HCT116 (cell line): ENCODE data around the gene FAM222B. TPM values are rescaled to one million over a fixed set of nuclear protein-coding genes. Genes with fewer than 3 reads are reported as not detected.

Source experiments
- ATAC-seq: fragments of 200-7000 bp; cut with Tn5 transposase; 2 replicates; pipeline ENCODE4 v1.9.1; 2020; ENCODE audit warnings: mild to moderate bottlenecking, moderate library complexity
- BruUV-seq: library from RNA; stranded (reverse); fragments of 400-500 nt; replicated peaks from 2 replicates; lab custom pipeline; 2021; lab: Mats Ljungman, UMichigan
- CTCF ChIA-PET: fragments of 300-600 bp; sonication (Branson Sonifier 250); formaldehyde crosslinking; loops from one replicate; lab custom pipeline; 2021; ENCODE audit warnings: antibody characterized with exemption; lab: Charles Lee
- POLR2A ChIA-PET: fragments of 300-600, 350-600 bp; sonication (Branson Sonifier 250); formaldehyde crosslinking; loops from one replicate; lab custom pipeline; 2021; ENCODE audit warnings: antibody characterized with exemption; lab: Charles Lee
- RAD21 ChIA-PET, 2 experiments: fragments of 300-600 bp; sonication (Branson Sonifier 250); formaldehyde crosslinking; loops; one replicate each; lab custom pipeline; 2023; ENCODE audit warnings: low total read pairs in 2 of 2; ENCODE audit not compliant: uncharacterized antibody in 2 of 2, unreplicated experiment in 2 of 2, low non-redundant PET in 1 of 2; lab: Charles Lee
- DNase-seq: peaks from one replicate; pipeline ENCODE4 v3.0.0-alpha.2; 2010; ENCODE audit warnings: low read depth, low spot score
- H2AFZ ChIP-seq: fragments of 200-600 bp; shearing (Covaris generic), sonication (generic); 2 replicates; pipeline ENCODE4 v1.6.1; 2017; ENCODE audit warnings: low read depth, mixed run types, mixed read lengths, antibody characterized with exemption, low read length; ENCODE audit not compliant: poor library complexity, severe bottlenecking
- H3K27ac ChIP-seq: 2 replicates; pipeline ENCODE4 v1.5.1; 2012; ENCODE audit warnings: low read depth, low read length
- H3K27me3 ChIP-seq: fragments of 200-600 bp; sonication (generic); 2 replicates; pipeline ENCODE4 v1.6.1; 2016; ENCODE audit warnings: mixed run types, low read length, mixed read lengths; ENCODE audit not compliant: insufficient read depth
- H3K36me3 ChIP-seq, 2 experiments: fragments of 200-500 bp in 1 of 2; fragments of 200-600 bp in 1 of 2; sonication (Bioruptor generic) in 1 of 2; sonication (generic) in 1 of 2; 2 replicates each; pipeline versions ENCODE4 v1.5.1 to v1.6.1; 2014 to 2016; ENCODE audit warnings: low read length in 2 of 2, inconsistent platforms in 1 of 2, mixed read lengths in 1 of 2, mixed run types in 1 of 2; ENCODE audit not compliant: insufficient read depth in 2 of 2, control insufficient read depth in 1 of 2
- H3K4me1 ChIP-seq, 2 experiments: fragments of 200-600 bp in 1 of 2; sonication (generic) in 1 of 2; 2 replicates each; pipeline versions ENCODE4 v1.5.1 to v1.6.1; 2012 to 2017; ENCODE audit warnings: low read length in 2 of 2, inconsistent platforms in 1 of 2, mild to moderate bottlenecking in 1 of 2, mixed read lengths in 1 of 2, mixed run types in 1 of 2, moderate library complexity in 1 of 2; ENCODE audit not compliant: insufficient read depth in 2 of 2, control insufficient read depth in 1 of 2
- H3K4me2 ChIP-seq: fragments of 200-600 bp; sonication (generic); 2 replicates; pipeline ENCODE4 v1.6.1; 2017; ENCODE audit warnings: mixed run types, low read length, mixed read lengths
- H3K4me3 ChIP-seq, 2 experiments: fragments of 200-600 bp in 1 of 2; sonication (generic) in 1 of 2; replicated peaks in 1 of 2; 2 replicates each; pipeline ENCODE4 v1.5.1; 2011 to 2016; ENCODE audit warnings: low read length in 2 of 2, control low read depth in 1 of 2, low read depth in 1 of 2, mild to moderate bottlenecking in 1 of 2, mixed read lengths in 1 of 2, mixed run types in 1 of 2
- H3K79me2 ChIP-seq: fragments of 200-600 bp; sonication (generic); 2 replicates; pipeline ENCODE4 v1.6.1; 2017; ENCODE audit warnings: mild to moderate bottlenecking, mixed run types, low read length, moderate library complexity, mixed read lengths; ENCODE audit not compliant: insufficient read depth
- H3K9ac ChIP-seq: fragments of 200-600 bp; sonication (generic); 2 replicates; pipeline ENCODE4 v1.6.1; 2016; ENCODE audit warnings: low read length, mixed read lengths
- H3K9me2 ChIP-seq: fragments of 200-600 bp; sonication (generic), shearing (Covaris generic); 2 replicates; pipeline ENCODE4 v1.6.1; 2017; ENCODE audit warnings: mixed run types, mild to moderate bottlenecking, moderate library complexity; ENCODE audit not compliant: insufficient read depth
- H3K9me3 ChIP-seq, 2 experiments: fragments of 200-500 bp in 1 of 2; fragments of 200-600 bp in 1 of 2; sonication (Bioruptor generic) in 1 of 2; sonication (generic) in 1 of 2; 2 replicates each; pipeline ENCODE4 v1.6.1; 2014 to 2017; ENCODE audit warnings: low read length in 2 of 2, mixed read lengths in 2 of 2, inconsistent platforms in 1 of 2, low read depth in 1 of 2, mild to moderate bottlenecking in 1 of 2, mixed run types in 1 of 2, moderate library complexity in 1 of 2; ENCODE audit not compliant: control insufficient read depth in 1 of 2, insufficient read depth in 1 of 2
- H4K20me1 ChIP-seq: fragments of 200-600 bp; sonication (generic), shearing (Covaris generic); 2 replicates; pipeline ENCODE4 v1.6.1; 2017; ENCODE audit warnings: mixed run types, mild to moderate bottlenecking, moderate library complexity; ENCODE audit not compliant: insufficient read depth
- EGR1 ChIP-seq: IDR thresholded peaks from 2 replicates; pipeline ENCODE4 v1.6.1; 2012; ENCODE audit warnings: low read depth
- EZH2 ChIP-seq: fragments of 200-600 bp; sonication (generic); IDR thresholded peaks from 2 replicates; pipeline ENCODE4 v1.6.1; 2017; ENCODE audit warnings: antibody characterized with exemption, mixed run types
- JUND ChIP-seq: IDR thresholded peaks from 2 replicates; pipeline ENCODE4 v1.6.1; 2012
- POLR2A ChIP-seq: IDR thresholded peaks from 2 replicates; pipeline ENCODE4 v1.7.0; 2011; ENCODE audit warnings: borderline replicate concordance; ENCODE audit not compliant: insufficient read depth, insufficient read length; ENCODE audit errors: extremely low read depth
- POLR2AphosphoS5 ChIP-seq: IDR thresholded peaks from 2 replicates; pipeline ENCODE4 v1.6.1; 2011; ENCODE audit warnings: mild to moderate bottlenecking, low read depth, low read length, moderate library complexity
- SP1 ChIP-seq: IDR thresholded peaks from 2 replicates; pipeline ENCODE4 v1.6.1; 2012; ENCODE audit warnings: low read depth
- TCF7L2 ChIP-seq: IDR thresholded peaks from 2 replicates; pipeline ENCODE4 v1.7.0; 2011; ENCODE audit warnings: borderline replicate concordance, inconsistent platforms; ENCODE audit not compliant: insufficient read depth, insufficient read length; ENCODE audit errors: extremely low read depth
- ZFX ChIP-seq: fragments of 450-650 bp; IDR thresholded peaks from 2 replicates; pipeline ENCODE4 v1.6.1; 2017
- intact Hi-C: fragments of 100-400 bp; cut with micrococcal nuclease; formaldehyde crosslinking; loops from 2 replicates; pipeline ENCODE4 v1.10.0; 2022
- total RNA-seq: library from RNA; stranded (reverse); gene quantifications from one replicate; pipeline ENCODE4 v1.2.1, GENCODE V29; 2021; ENCODE audit not compliant: unreplicated experiment
- TF ChIP-seq, protein P1 (sequence below): IDR thresholded peaks from 2 replicates; pipeline ENCODE4 v1.6.1; 2012
- TF ChIP-seq, protein P2 (sequence below): IDR thresholded peaks from 2 replicates; pipeline ENCODE4 v1.6.1; 2012

FAM222B gene
- total RNA-seq, 1 experiment from 2014 or later, result 22.7 TPM

GRCh38 chr17:28743243-28744103 is 99.1 kb downstream of the FAM222B start, which contains the start of gene TRAF4 (continued):
- no peak for TF ChIP-seq EGR1
- TF ChIP-seq ZFX, result no peak
- TF ChIP-seq, protein P1, sequence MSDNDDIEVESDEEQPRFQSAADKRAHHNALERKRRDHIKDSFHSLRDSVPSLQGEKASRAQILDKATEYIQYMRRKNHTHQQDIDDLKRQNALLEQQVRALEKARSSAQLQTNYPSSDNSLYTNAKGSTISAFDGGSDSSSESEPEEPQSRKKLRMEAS, result peak; percentile 36
- TF ChIP-seq POLR2AphosphoS5, result peak; percentile 93
- TF ChIP-seq SP1, result peak; percentile 56
- peak; percentile 97 for TF ChIP-seq POLR2A
- TF ChIP-seq EZH2, result no peak

DNA sequence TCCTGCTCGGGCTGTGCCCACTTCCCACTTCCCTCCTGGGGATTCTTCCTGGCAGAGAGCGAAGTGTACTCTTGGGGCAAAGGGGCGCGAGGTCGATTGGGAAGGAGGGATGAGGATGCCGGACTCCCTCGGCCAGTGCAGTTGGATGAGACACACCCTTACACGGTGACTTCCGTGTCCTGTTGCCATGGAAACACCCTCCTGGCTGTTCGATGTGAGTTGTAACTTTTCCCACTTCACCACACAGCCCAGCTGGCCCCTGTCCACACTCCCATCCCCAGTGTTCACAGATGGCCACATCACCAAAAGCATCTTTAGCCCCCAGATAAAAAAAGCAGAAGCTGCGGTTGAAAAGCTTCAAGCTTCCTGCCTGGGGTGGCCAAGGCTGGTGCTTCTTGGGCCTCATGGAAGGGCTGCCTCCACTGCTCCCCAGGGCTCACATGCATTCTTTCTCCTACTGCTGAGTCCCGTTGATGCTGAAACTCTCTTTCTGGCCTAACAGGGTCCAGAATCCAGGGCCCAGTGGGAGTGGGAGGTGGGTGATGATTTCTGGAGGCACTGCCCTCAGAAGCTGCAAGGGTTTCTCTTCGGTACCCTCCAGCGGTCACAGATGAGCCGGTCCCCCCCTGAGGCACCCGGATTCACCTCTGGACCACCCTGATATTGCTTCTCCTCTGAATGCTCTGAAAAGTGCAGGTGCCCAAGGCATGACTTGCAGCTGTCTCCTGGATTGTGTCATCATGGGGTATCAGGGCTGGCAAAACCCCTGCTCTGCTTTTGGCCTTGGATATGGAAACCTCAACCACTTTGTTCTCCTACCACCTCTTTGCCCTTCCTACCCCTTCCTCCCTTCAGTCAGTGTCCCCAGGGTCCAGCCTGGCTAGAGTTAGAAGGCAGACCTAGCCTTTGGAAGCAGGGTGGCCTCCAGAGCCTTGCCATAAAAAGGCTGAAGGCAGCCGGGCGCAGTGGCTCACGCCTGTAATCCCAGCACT is 100.9 kb downstream of the FAM222B start:
- no peak for DNase-seq
- Histone ChIP-seq H3K4me1 (peaks cover 25 to 46% of the 10 kb centered on the region in 2 experiments), H3K9ac (no peak overlapping the region), H3K4me3 (no peak overlapping the region), H3K36me3 (peaks cover 0 to 12% of the 10 kb centered on the region in 2 experiments; a peak in 2 of 4 replicates), H3K27me3 (no peaks in the 10 kb centered on the region), H3K9me2 (no peaks in the 10 kb centered on the region), H3K4me2 (peak overlapping the region; percentile 99; the same call in 1 of the 2 replicates), H3K27ac (peak overlapping the region; percentile 98), H2AFZ (no peak overlapping the region), H3K9me3 (no peaks in the 10 kb centered on the region), H4K20me1 (peaks cover 5% of the 10 kb centered on the region; the same call in 1 of the 2 replicates), H3K79me2 (peaks cover 25% of the 10 kb centered on the region)
- ChIA-PET RAD21 (no interaction called here), POLR2A (interaction anchor here (1.1 kb wide), 2 partner anchors 13 to 15 kb away, joined by 4 read pairs; partner anchors contain the start of gene NEK8), CTCF (interaction anchor here (13.6 kb wide), 1 partner anchor 14 kb away, joined by 207 read pairs; the partner anchor contains the start of genes NEK8 and TLCD1)
- no TSS peak for BruUV-seq
- ATAC-seq, result no peak
- intact Hi-C loops, result no loop called here
- no peak for TF ChIP-seq TCF7L2
- TF ChIP-seq JUND, result no peak
- TF ChIP-seq, protein P2, sequence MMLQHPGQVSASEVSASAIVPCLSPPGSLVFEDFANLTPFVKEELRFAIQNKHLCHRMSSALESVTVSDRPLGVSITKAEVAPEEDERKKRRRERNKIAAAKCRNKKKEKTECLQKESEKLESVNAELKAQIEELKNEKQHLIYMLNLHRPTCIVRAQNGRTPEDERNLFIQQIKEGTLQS, result no peak
- no peak for TF ChIP-seq POLR2AphosphoS5
- TF ChIP-seq EGR1, result no peak
- no peak for TF ChIP-seq ZFX
